Activated naive CD8-positive, alpha-beta T cell treated with anti-CD3 and anti-CD28 coated beads, Interleukin-2, amount 10 ng/mL, durations not matched to agents 7 days and 5 days (primary cell): ENCODE measurements around the gene SH3BP5. TPM values are rescaled to one million over a fixed set of nuclear protein-coding genes. Genes with fewer than 3 reads are reported as not detected.

Source experiments
- total RNA-seq, 2 experiments: library from RNA; stranded (reverse); gene quantifications; one replicate each; pipeline ENCODE4 v1.2.3, GENCODE V29; 2021

SH3BP5 gene
- total RNA-seq, 2 experiments from 2014 or later, result 12.7 to 12.9 TPM

Other genes starting within 250 kb of the SH3BP5 start
- gene RBSN, start 233.4 kb downstream of the SH3BP5 start, total RNA-seq, result 10 to 100 TPM; 21.3 to 21.8 TPM
- gene CAPN7, start 126.3 kb downstream of the SH3BP5 start, total RNA-seq, result 10 to 100 TPM; 51.8 to 52.3 TPM
- 10 to 100 TPM; 18.6 to 19.3 TPM for gene METTL6, start 95.0 kb upstream of the SH3BP5 start, total RNA-seq
- 10 to 100 TPM; 27.9 to 31.0 TPM for gene EAF1, start 95.0 kb upstream of the SH3BP5 start, total RNA-seq
- gene COLQ, start 189.1 kb upstream of the SH3BP5 start, total RNA-seq, result 1 to 10 TPM; 3.5 to 4.1 TPM